ENCODE measurements around the gene ST3GAL6.

ST3GAL6 gene

GRCh38 chr3:98741121-98741716 is 21.9 kb upstream of the ST3GAL6 start:
- DNase-seq = no peak

- DNase-seq = no peak
Observed at GRCh38 chr3:98743071-98743470, 20.1 kb upstream of the ST3GAL6 start.

- DNase-seq = no peak
Observed at GRCh38 chr3:98744283-98744682, 18.9 kb upstream of the ST3GAL6 start.

GRCh38 chr3:98745718-98746117 is 17.4 kb upstream of the ST3GAL6 start:
- no peak for DNase-seq

- DNase-seq = no peak
Observed at GRCh38 chr3:98746122-98746521, 17.0 kb upstream of the ST3GAL6 start.

GRCh38 chr3:98746882-98747281 is 16.3 kb upstream of the ST3GAL6 start:
- no peak for DNase-seq

GRCh38 chr3:98750276-98750919 is 12.7 kb upstream of the ST3GAL6 start:
- no peak for DNase-seq

GRCh38 chr3:98754483-98754882 is 8.7 kb upstream of the ST3GAL6 start:
- no peak for DNase-seq

- DNase-seq = no peak
Observed at GRCh38 chr3:98755601-98756000, 7.5 kb upstream of the ST3GAL6 start.

GRCh38 chr3:98759629-98760028 is 3.5 kb upstream of the ST3GAL6 start:
- DNase-seq = no peak

- DNase-seq = no peak
Observed at GRCh38 chr3:98761643-98762229, 1.4 kb upstream of the ST3GAL6 start.

- no peak for DNase-seq
Observed at GRCh38 chr3:98763819-98764418, 779 bp downstream of the ST3GAL6 start.

GRCh38 chr3:98764472-98764884 is 1.3 kb downstream of the ST3GAL6 start:
- DNase-seq = no peak

GRCh38 chr3:98765721-98766120 is 2.6 kb downstream of the ST3GAL6 start:
- no peak for DNase-seq

GRCh38 chr3:98766924-98767323 is 3.8 kb downstream of the ST3GAL6 start:
- no peak for DNase-seq

GRCh38 chr3:98768961-98769360 is 5.8 kb downstream of the ST3GAL6 start:
- DNase-seq = no peak

GRCh38 chr3:98769448-98769847 is 6.3 kb downstream of the ST3GAL6 start:
- DNase-seq = no peak

GRCh38 chr3:98770261-98771039 is 7.3 kb downstream of the ST3GAL6 start:
- DNase-seq = no peak

GRCh38 chr3:98772022-98772421 is 8.9 kb downstream of the ST3GAL6 start:
- no peak for DNase-seq

GRCh38 chr3:98775459-98776139 is 12.5 kb downstream of the ST3GAL6 start:
- no peak for DNase-seq

GRCh38 chr3:98776140-98776493 is 13.0 kb downstream of the ST3GAL6 start:
- DNase-seq = no peak

GRCh38 chr3:98777286-98777685 is 14.1 kb downstream of the ST3GAL6 start:
- no peak for DNase-seq

GRCh38 chr3:98777801-98778220 is 14.7 kb downstream of the ST3GAL6 start:
- DNase-seq = no peak
